Heart left ventricle (tissue), 16 donors: ENCODE measurements around the gene CLDN18. TPM values are rescaled to one million over a fixed set of nuclear protein-coding genes. Genes with fewer than 3 reads are reported as not detected.

Source experiments
- ATAC-seq, 4 donors: fragments of 200-7000 bp; cut with Tn5 transposase; one replicate each; pipeline ENCODE4 v1.9.1; 2020 to 2022; ENCODE audit warnings: moderate library complexity in 4 of 4, mild to moderate bottlenecking in 3 of 4, moderate number of reproducible peaks in 1 of 4
- DNase-seq, 5 donors: peaks; one replicate each; pipeline ENCODE4 v3.0.0-alpha.2; 2020
- H3K27ac ChIP-seq, 12 donors: fragments of 200-600 bp; sonication (generic) in 4 of 12; one replicate each; pipeline versions ENCODE4 v1.5.0 to v1.8.0; 2016 to 2022; ENCODE audit warnings: mild to moderate bottlenecking in 2 of 12
- H3K27me3 ChIP-seq, 9 donors: fragments of 200-600 bp; sonication (generic) in 2 of 9; one replicate each; pipeline versions ENCODE4 v1.5.1 to v1.8.0; 2016 to 2022; ENCODE audit warnings: mild to moderate bottlenecking in 3 of 9
- H3K36me3 ChIP-seq, 9 donors: fragments of 200-600 bp; sonication (generic) in 2 of 9; one replicate each; pipeline versions ENCODE4 v1.5.0 to v1.8.0; 2018 to 2022; ENCODE audit warnings: mild to moderate bottlenecking in 2 of 9
- H3K4me1 ChIP-seq, 12 donors: fragments of 200-600 bp; sonication (generic) in 4 of 12; one replicate each; pipeline versions ENCODE4 v1.5.0 to v1.8.0; 2016 to 2022; ENCODE audit warnings: mild to moderate bottlenecking in 3 of 12
- H3K4me3 ChIP-seq, 12 donors: fragments of 200-600 bp; sonication (generic) in 4 of 12; one replicate each; pipeline versions ENCODE4 v1.5.0 to v1.8.0; 2017 to 2022; ENCODE audit warnings: mild to moderate bottlenecking in 9 of 12, moderate library complexity in 4 of 12
- H3K9me3 ChIP-seq, 12 donors: fragments of 200-600 bp; sonication (generic) in 4 of 12; one replicate each; pipeline versions ENCODE4 v1.5.0 to v1.8.0; 2016 to 2022; ENCODE audit warnings: mild to moderate bottlenecking in 1 of 12
- CTCF ChIP-seq, 12 donors: fragments of 200-600 bp; sonication (generic) in 4 of 12; IDR thresholded peaks; one replicate each; pipeline versions ENCODE4 v1.5.0 to v1.8.0; 2018 to 2022; ENCODE audit warnings: antibody characterized with exemption in 12 of 12, mild to moderate bottlenecking in 5 of 12
- POLR2A ChIP-seq, 2 donors: fragments of 450-650 bp; IDR thresholded peaks; one replicate each; pipeline ENCODE4 v1.6.1; 2017; ENCODE audit warnings: antibody characterized with exemption in 2 of 2, mild to moderate bottlenecking in 2 of 2, moderate library complexity in 2 of 2
- WGBS, 4 donors: extraction: QIAGEN DNeasy Blood & Tissue Kit in 2 of 4; methylation state at CpG; one replicate each; pipeline versions ENCODE4 v1.1.5 to v1.1.7; 2013 to 2018; 5-methylcytosine and 5-hydroxymethylcytosine counted together
- intact Hi-C, 10 donors: fragments of 100-400 bp; cut with DNase I; formaldehyde crosslinking; loops; one replicate each; pipeline versions ENCODE4 v1.11.1 to v1.14.2; 2022
- polyA plus RNA-seq, 2 donors: library from polyadenylated mRNA; stranded (reverse); fragments of 200-250 nt; gene quantifications; one replicate each; pipeline ENCODE4 v1.2.3, GENCODE V29; 2013
- total RNA-seq, 9 donors: library from RNA; depleted of rRNA in 2 of 9; stranded (reverse); fragments of >200 nt in 2 of 9; fragmentation: NEBNext Ultra II Directional in 3 of 9; extraction: Animal tissue kit (Norgen Biotek cat#: 25700) in 3 of 9; gene quantifications; one replicate each; pipeline versions ENCODE4 v1.1.0 to v1.2.4, GENCODE V29; 2016 to 2023
- donor health status: ischemic (EF 13 %, LVEDD 7.1; RV severe dilation, severe dysfunction).
- donor health status: healthy with polysubstance abuse.
- donor health status: DM: no; HTN: yes; CAD: no.
- donor health status: DM: no; HTN: no; CAD: no.
- donor health status: ischemic (EF 25% LVEDD 6.9; RV normal size, moderate dysfunction).
- donor health status: ischemic (EF 25% LVEDD 5.7; RV mildly dilated, moderate dysfunction).
- donor health status: healthy.
- donor health status: DM: yes; HTN: yes; CAD: no.
- donor health status: ischemic (EF 35%, LVEDD 5.7; RV mildly dilated, moderate dysfunction).
- donor health status: nonischemic (EF 11% LVEDD 7.7; RV severe dilation, severe dysfunction).
- donor health status: DM: yes; HTN: yes; CAD: no.
- donor health status: PGD.
- donor health status: ischemic (EF 29% LVEDD 5.4; RV normal size, mild dysfunction).
- donor health status: nonischemic (EF 23%, LVEDD 6.1; RV moderate dilation, normal function).

The CLDN18 gene
- total and polyA plus RNA-seq, 11 donors = 0.01 TPM; not detected in 10

GRCh38 chr3:138030734-138031280 is 20.8 kb downstream of the CLDN18 start:
- Histone ChIP-seq H3K4me1 (no peaks in the 10 kb centered on the region), H3K27ac (no peak overlapping the region), H3K36me3 (peaks cover 0 to 4% (median 0%) of the 10 kb centered on the region in 9 donors), H3K27me3 (no peaks in the 10 kb centered on the region), H3K9me3 (no peaks in the 10 kb centered on the region), H3K4me3 (no peak overlapping the region)
- DNase-seq (no peak), ATAC-seq (no peak)
- intact Hi-C loops = no loop called here
- TF ChIP-seq CTCF (IDR thresholded peaks at IDR 0.05) (no peak), POLR2A (IDR thresholded peaks at IDR 0.05) (no peak)
- 86 to 92% (median 89%) methylated on average over 11 of the region's 11 CpGs for WGBS, 4 donors

- Histone ChIP-seq H3K4me1 (no peaks in the 10 kb centered on the region), H3K27me3 (no peaks in the 10 kb centered on the region), H3K36me3 (peaks cover 0 to 4% (median 0%) of the 10 kb centered on the region in 9 donors), H3K4me3 (no peak overlapping the region), H3K27ac (no peak overlapping the region), H3K9me3 (no peaks in the 10 kb centered on the region)
- no peak for DNase-seq
- WGBS, 4 donors = 78 to 99% (median 95%) methylated on average over 3 of the region's 3 CpGs
- intact Hi-C loops = no loop called here
- TF ChIP-seq POLR2A (IDR thresholded peaks at IDR 0.05) (no peak), CTCF (IDR thresholded peaks at IDR 0.05) (no peak)
- no peak for ATAC-seq
Measured at GRCh38 chr3:138031536-138031935, 21.6 kb downstream of the CLDN18 start.

DNA sequence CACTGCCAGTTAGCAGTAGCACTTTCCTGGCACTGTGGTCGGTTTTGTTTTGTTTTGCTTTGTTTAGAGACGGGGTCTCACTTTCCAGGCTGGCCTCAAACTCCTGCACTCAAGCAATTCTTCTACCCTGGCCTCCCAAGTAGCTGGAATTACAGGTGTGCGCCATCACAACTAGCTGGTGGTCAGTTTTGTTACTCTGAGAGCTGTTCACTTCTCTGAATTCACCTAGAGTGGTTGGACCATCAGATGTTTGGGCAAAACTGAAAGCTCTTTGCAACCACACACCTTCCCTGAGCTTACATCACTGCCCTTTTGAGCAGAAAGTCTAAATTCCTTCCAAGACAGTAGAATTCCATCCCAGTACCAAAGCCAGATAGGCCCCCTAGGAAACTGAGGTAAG is 22.6 kb downstream of the CLDN18 start:
- TF ChIP-seq CTCF (IDR thresholded peaks at IDR 0.05) (no peak), POLR2A (IDR thresholded peaks at IDR 0.05) (no peak)
- H3K9me3 ChIP-seq = no peaks in the 10 kb centered on the region
- H3K27me3 ChIP-seq = no peaks in the 10 kb centered on the region
- no peaks in the 10 kb centered on the region for H3K4me1 ChIP-seq
- H3K27ac ChIP-seq = no peak overlapping the region
- intact Hi-C loops = no loop called here
- WGBS, 4 donors = 94 to 97% (median 96%) methylated on average over 3 of the region's 3 CpGs
- H3K36me3 ChIP-seq = peaks cover 0 to 4% (median 0%) of the 10 kb centered on the region in 9 donors
- no peak for DNase-seq
- no peak for ATAC-seq
- no peak overlapping the region for H3K4me3 ChIP-seq

DNA sequence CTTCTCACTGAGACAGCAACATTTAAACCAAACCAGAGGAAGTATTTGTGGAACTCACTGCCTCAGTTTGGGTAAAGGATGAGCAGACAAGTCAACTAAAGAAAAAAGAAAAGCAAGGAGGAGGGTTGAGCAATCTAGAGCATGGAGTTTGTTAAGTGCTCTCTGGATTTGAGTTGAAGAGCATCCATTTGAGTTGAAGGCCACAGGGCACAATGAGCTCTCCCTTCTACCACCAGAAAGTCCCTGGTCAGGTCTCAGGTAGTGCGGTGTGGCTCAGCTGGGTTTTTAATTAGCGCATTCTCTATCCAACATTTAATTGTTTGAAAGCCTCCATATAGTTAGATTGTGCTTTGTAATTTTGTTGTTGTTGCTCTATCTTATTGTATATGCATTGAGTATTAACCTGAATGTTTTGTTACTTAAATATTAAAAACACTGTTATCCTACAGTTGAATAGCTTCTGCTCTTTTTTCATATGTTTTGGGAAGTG is 23.3 kb downstream of the CLDN18 start:
- Histone ChIP-seq H3K27me3 (no peaks in the 10 kb centered on the region), H3K4me1 (no peaks in the 10 kb centered on the region), H3K27ac (no peak overlapping the region), H3K9me3 (no peaks in the 10 kb centered on the region), H3K36me3 (peaks cover 0 to 4% (median 0%) of the 10 kb centered on the region in 9 donors), H3K4me3 (no peak overlapping the region)
- intact Hi-C loops = no loop called here
- TF ChIP-seq POLR2A (IDR thresholded peaks at IDR 0.05) = no peak
- no peak for TF ChIP-seq CTCF (IDR thresholded peaks at IDR 0.05)
- DNase-seq (no peak), ATAC-seq (no peak)
- WGBS, 4 donors = 95 to 99% (median 97%) methylated on average over 2 of the region's 2 CpGs
